Measurements from ENCODE around the gene GALM. TPM values are rescaled to one million over a fixed set of nuclear protein-coding genes. Genes with fewer than 3 reads are reported as not detected.
A peak's percentile ranks its signal among the peaks of the same experiment; 100 is the strongest.
"Not testable (repeated sequence)": the region's sequence is repeated elsewhere in the genome, so short reads cannot be mapped to it uniquely, and the experiment has no call there.

Gene GALM
- total RNA-seq, 2 experiments from 2014 or later = 39.7 to 41.1 TPM

- CTCF ChIA-PET = interaction anchor here (5.7 kb wide), 1 partner anchor 65 kb away, joined by 33 read pairs; the partner anchor contains the start of gene HNRNPLL
- Mint-ChIP-seq H3K36me3 (ENCODE audit: low read depth) (peaks cover 54% of the 10 kb centered on the region), H3K27ac (peak overlapping the region; percentile 27)
Observed at GRCh38 chr2:38668779-38669479, 3.0 kb downstream of the GALM start.

GRCh38 chr2:38671303-38671702 is 5.4 kb downstream of the GALM start:
- POLR2A ChIA-PET = interaction anchor here (0.7 kb wide), 1 partner anchor 65 kb away, joined by 3 read pairs; no protein-coding TSS in a partner anchor
- Mint-ChIP-seq H3K9me3 (no peaks in the 10 kb centered on the region), H3K4me3 (no peak overlapping the region), H3K36me3 (ENCODE audit: low read depth) (peaks cover 62% of the 10 kb centered on the region), H3K27me3 (no peaks in the 10 kb centered on the region), H3K4me1 (peaks cover 70% of the 10 kb centered on the region), H3K27ac (no peak overlapping the region)
- DNase-seq = no peak
- CTCF ChIA-PET = interaction anchor here (0.7 to 1.9 kb wide), 7 partner anchors 10 to 170 kb away, joined by 3 to 9 read pairs (median 4); no protein-coding TSS in a partner anchor

More at GRCh38 chr2:38668779-38669479, 3.0 kb downstream of the GALM start:
- POLR2A ChIA-PET = no interaction called here
- peaks cover 78% of the 10 kb centered on the region for H3K4me1 Mint-ChIP-seq
- peak overlapping the region; percentile 6 for H3K4me3 Mint-ChIP-seq
- H3K9me3 Mint-ChIP-seq = no peaks in the 10 kb centered on the region
- DNase-seq = no peak
- no peaks in the 10 kb centered on the region for H3K27me3 Mint-ChIP-seq

GRCh38 chr2:38671946-38672345 is 6.0 kb downstream of the GALM start:
- H3K4me1 Mint-ChIP-seq = peaks cover 71% of the 10 kb centered on the region
- no peaks in the 10 kb centered on the region for H3K27me3 Mint-ChIP-seq
- peak overlapping the region; percentile 58 for H3K27ac Mint-ChIP-seq

GRCh38 chr2:38672445-38673391 is 6.8 kb downstream of the GALM start:
- Mint-ChIP-seq H3K27ac (no peak overlapping the region), H3K36me3 (ENCODE audit: low read depth) (peaks cover 70% of the 10 kb centered on the region)
- POLR2A ChIA-PET = interaction anchor here (0.6 kb wide), 1 partner anchor 65 kb away, joined by 3 read pairs; no protein-coding TSS in a partner anchor

More at GRCh38 chr2:38671946-38672345, 6.0 kb downstream of the GALM start:
- CTCF ChIA-PET = interaction anchor here (0.6 to 1.9 kb wide), 12 partner anchors 10 to 170 kb away, joined by 3 to 9 read pairs (median 4); partner anchors contain the start of gene SRSF7
- POLR2A ChIA-PET = interaction anchor here (0.7 kb wide), 1 partner anchor 66 kb away, joined by 3 read pairs; no protein-coding TSS in a partner anchor
- no peak for DNase-seq
- Mint-ChIP-seq H3K9me3 (no peaks in the 10 kb centered on the region), H3K36me3 (ENCODE audit: low read depth) (peaks cover 67% of the 10 kb centered on the region), H3K4me3 (no peak overlapping the region)

GRCh38 chr2:38676681-38677080 is 10.8 kb downstream of the GALM start:
- Mint-ChIP-seq H3K27ac (peak overlapping the region; percentile 82), H3K27me3 (no peaks in the 10 kb centered on the region), H3K36me3 (ENCODE audit: low read depth) (peaks cover 77% of the 10 kb centered on the region), H3K4me1 (peaks cover 61% of the 10 kb centered on the region), H3K9me3 (no peaks in the 10 kb centered on the region), H3K4me3 (no peak overlapping the region)
- ChIA-PET CTCF (interaction anchor here (0.7 to 1.3 kb wide), 2 partner anchors 10 to 75 kb away, joined by 3 to 6 read pairs; partner anchors contain the start of gene GALM), POLR2A (no interaction called here)
- no peak for DNase-seq

More at GRCh38 chr2:38672445-38673391, 6.8 kb downstream of the GALM start:
- CTCF ChIA-PET = interaction anchor here (0.6 to 1.4 kb wide), 10 partner anchors 14 to 224 kb away, joined by 3 to 4 read pairs (median 3); partner anchors contain the start of gene SRSF7
- no peak for DNase-seq
- Mint-ChIP-seq H3K27me3 (no peaks in the 10 kb centered on the region), H3K4me3 (no peak overlapping the region), H3K9me3 (no peaks in the 10 kb centered on the region), H3K4me1 (peaks cover 73% of the 10 kb centered on the region)

GRCh38 chr2:38680868-38681267 is 15.0 kb downstream of the GALM start:
- Mint-ChIP-seq H3K4me1 (peaks cover 72% of the 10 kb centered on the region), H3K36me3 (ENCODE audit: low read depth) (peaks cover 85% of the 10 kb centered on the region)
- POLR2A ChIA-PET, H3K27ac Mint-ChIP-seq, DNase-seq, H3K4me3 Mint-ChIP-seq, H3K27me3 Mint-ChIP-seq, H3K9me3 Mint-ChIP-seq: not testable (repeated sequence)
- CTCF ChIA-PET = interaction anchor here (0.6 to 2.6 kb wide), 5 partner anchors 10 to 99 kb away, joined by 3 to 8 read pairs (median 7); no protein-coding TSS in a partner anchor

GRCh38 chr2:38682008-38682575 is 16.2 kb downstream of the GALM start:
- Mint-ChIP-seq H3K36me3 (ENCODE audit: low read depth) (peaks cover 86% of the 10 kb centered on the region), H3K27ac (peak overlapping the region; percentile 87), H3K27me3 (no peaks in the 10 kb centered on the region), H3K9me3 (no peaks in the 10 kb centered on the region), H3K4me3 (peak overlapping the region; percentile 46), H3K4me1 (peaks cover 64% of the 10 kb centered on the region)
- ChIA-PET POLR2A (interaction anchor here (1.1 kb wide), 1 partner anchor 81 kb away, joined by 5 read pairs; no protein-coding TSS in a partner anchor), CTCF (interaction anchor here (0.6 to 2.6 kb wide), 18 partner anchors 9 to 100 kb away, joined by 3 to 14 read pairs (median 4); partner anchors contain the start of gene GALM)
- DNase-seq = no peak

- not testable (repeated sequence) for H3K27me3 Mint-ChIP-seq, H3K9me3 Mint-ChIP-seq, DNase-seq
- ChIA-PET POLR2A (interaction anchor here (0.6 to 1.1 kb wide), 2 partner anchors 64 to 81 kb away, joined by 3 to 5 read pairs; no protein-coding TSS in a partner anchor), CTCF (interaction anchor here (0.6 to 2.6 kb wide), 11 partner anchors 10 to 94 kb away, joined by 3 to 14 read pairs (median 6); partner anchors contain the start of gene GALM)
- peaks cover 59% of the 10 kb centered on the region for H3K4me1 Mint-ChIP-seq
- H3K4me3 Mint-ChIP-seq = peak overlapping the region; percentile 46
- H3K36me3 Mint-ChIP-seq (ENCODE audit: low read depth) = peaks cover 85% of the 10 kb centered on the region
- H3K27ac Mint-ChIP-seq = peak overlapping the region; percentile 87
Observed at GRCh38 chr2:38682620-38683019, 16.7 kb downstream of the GALM start.

GRCh38 chr2:38683766-38684165 is 17.9 kb downstream of the GALM start:
- H3K27me3 Mint-ChIP-seq = no peaks in the 10 kb centered on the region
- DNase-seq = no peak
- no peak overlapping the region for H3K27ac Mint-ChIP-seq
- no peaks in the 10 kb centered on the region for H3K9me3 Mint-ChIP-seq
- POLR2A ChIA-PET = interaction anchor here (0.7 to 0.8 kb wide), 2 partner anchors 32 to 55 kb away, joined by 4 to 5 read pairs; no protein-coding TSS in a partner anchor
- no peak overlapping the region for H3K4me3 Mint-ChIP-seq
- H3K36me3 Mint-ChIP-seq (ENCODE audit: low read depth) = peaks cover 82% of the 10 kb centered on the region
- peaks cover 53% of the 10 kb centered on the region for H3K4me1 Mint-ChIP-seq
- CTCF ChIA-PET = interaction anchor here (1.3 to 1.9 kb wide), 3 partner anchors 9 to 81 kb away, joined by 3 to 5 read pairs (median 4); partner anchors contain the start of gene HNRNPLL

GRCh38 chr2:38685116-38685735 is 19.3 kb downstream of the GALM start:
- POLR2A ChIA-PET = no interaction called here
- no peak overlapping the region for H3K4me3 Mint-ChIP-seq
- no peaks in the 10 kb centered on the region for H3K27me3 Mint-ChIP-seq
- H3K27ac Mint-ChIP-seq = peak overlapping the region; percentile 72
- H3K36me3 Mint-ChIP-seq (ENCODE audit: low read depth) = peaks cover 78% of the 10 kb centered on the region
- CTCF ChIA-PET = interaction anchor here (1.1 to 2.7 kb wide), 3 partner anchors 19 to 82 kb away, joined by 3 to 10 read pairs (median 3); partner anchors contain the start of genes GALM and HNRNPLL
- no peak for DNase-seq
- H3K9me3 Mint-ChIP-seq = no peaks in the 10 kb centered on the region
- H3K4me1 Mint-ChIP-seq = peaks cover 58% of the 10 kb centered on the region
